Testis (tissue), 3 donors: Measurements from ENCODE around the gene ZNF678. TPM values are rescaled to one million over a fixed set of nuclear protein-coding genes. Genes with fewer than 3 reads are reported as not detected.

ENCODE experiments used
- DNase-seq: peaks from one replicate; pipeline ENCODE4 v3.0.0-alpha.2; 2019
- H3K27ac ChIP-seq, 2 donors: fragments of 200-600 bp; sonication (generic); one replicate each; pipeline ENCODE4 v1.5.1; 2019
- H3K27me3 ChIP-seq: fragments of 200-600 bp; sonication (generic); one replicate; pipeline ENCODE4 v1.5.1; 2019
- H3K36me3 ChIP-seq: fragments of 200-600 bp; sonication (generic); one replicate; pipeline ENCODE4 v1.5.1; 2017; ENCODE audit warnings: low read depth; ENCODE audit errors: missing control alignments
- H3K4me1 ChIP-seq: fragments of 200-600 bp; sonication (generic); one replicate; pipeline ENCODE4 v1.5.1; 2019
- H3K4me3 ChIP-seq, 2 donors: fragments of 200-600 bp; sonication (generic); one replicate each; pipeline ENCODE4 v1.5.1; 2017 to 2019
- H3K9me3 ChIP-seq: fragments of 200-600 bp; sonication (generic); one replicate; pipeline ENCODE4 v1.5.1; 2017
- CTCF ChIP-seq, 3 experiments: fragments of 450-650 bp in 2 of 3; fragments of 200-600 bp in 1 of 3; sonication (generic) in 1 of 3; IDR thresholded peaks; one replicate each; pipeline ENCODE4 v1.5.1; 2016 to 2019; ENCODE audit warnings: antibody characterized with exemption in 3 of 3, mild to moderate bottlenecking in 2 of 3, moderate library complexity in 1 of 3
- POLR2A ChIP-seq: fragments of 450-650 bp; IDR thresholded peaks from one replicate; pipeline ENCODE4 v1.6.1; 2017; ENCODE audit warnings: antibody characterized with exemption, mild to moderate bottlenecking, moderate library complexity
- WGBS, 2 donors: methylation state at CpG; one replicate each; pipeline ENCODE4 v1.1.5; 2018; 5-methylcytosine and 5-hydroxymethylcytosine counted together
- intact Hi-C: fragments of 100-400 bp; cut with DNase I; formaldehyde crosslinking; loops from one replicate; pipeline ENCODE4 v1.15.1; 2023; ENCODE audit warnings: low total_unique reads
- polyA plus RNA-seq: library from polyadenylated mRNA; stranded (reverse); fragments of 350-450 nt; fragmentation: Illumina TruSeq; extraction: RNeasy Lipid Tissue Mini Kit (QIAGEN cat#74804); gene quantifications from one replicate; pipeline ENCODE4 v1.2.3, GENCODE V29; 2014; ENCODE audit warnings: low read depth, low replicate concordance; ENCODE audit not compliant: insufficient read depth
- total RNA-seq, 2 donors: library from RNA; depleted of rRNA; stranded (reverse); fragments of >200 nt; gene quantifications; one replicate each; pipeline ENCODE4 v1.2.3, GENCODE V29; 2016

Gene ZNF678
- total and polyA plus RNA-seq, 3 donors from 2014 or later, result 3.2 to 18.6 (median 12.8) TPM

GRCh38 chr1:227613526-227613925 is 50.2 kb downstream of the ZNF678 start:
- H3K9me3 ChIP-seq, result no peaks in the 10 kb centered on the region
- no peak overlapping the region for H3K4me3 ChIP-seq
- no peak for DNase-seq
- no peaks in the 10 kb centered on the region for H3K27me3 ChIP-seq
- TF ChIP-seq POLR2A, result no peak
- no peak for TF ChIP-seq CTCF (IDR thresholded peaks at IDR 0.05)
- no peaks in the 10 kb centered on the region for H3K4me1 ChIP-seq
- no peaks in the 10 kb centered on the region for H3K36me3 ChIP-seq
- intact Hi-C loops, result no loop called here
- H3K27ac ChIP-seq, result no peak overlapping the region
- 89 to 100% methylated on average over 1 of the region's 1 CpG for WGBS, 2 donors

- Histone ChIP-seq H3K27me3 (no peaks in the 10 kb centered on the region), H3K9me3 (no peaks in the 10 kb centered on the region), H3K27ac (no peak overlapping the region), H3K4me3 (no peak overlapping the region), H3K36me3 (no peaks in the 10 kb centered on the region), H3K4me1 (no peaks in the 10 kb centered on the region)
- DNase-seq, result no peak
- intact Hi-C loops, result no loop called here
- 100% methylated on average over 1 of the region's 1 CpG for WGBS, 2 donors
- TF ChIP-seq CTCF (IDR thresholded peaks at IDR 0.05), result no peak
- no peak for TF ChIP-seq POLR2A
Measured at GRCh38 chr1:227621211-227621610, 57.9 kb downstream of the ZNF678 start.

GRCh38 chr1:227622739-227623475 is 59.6 kb downstream of the ZNF678 start:
- Histone ChIP-seq H3K4me1 (no peaks in the 10 kb centered on the region), H3K4me3 (no peak overlapping the region), H3K27me3 (no peaks in the 10 kb centered on the region), H3K36me3 (no peaks in the 10 kb centered on the region), H3K27ac (no peak overlapping the region), H3K9me3 (no peaks in the 10 kb centered on the region)
- intact Hi-C loops, result no loop called here
- no peak for DNase-seq
- TF ChIP-seq POLR2A (no peak), CTCF (IDR thresholded peaks at IDR 0.05) (no peak)
- 80 to 81% methylated on average over 1 of the region's 1 CpG for WGBS, 2 donors

- DNase-seq, result no peak
- no peak for TF ChIP-seq CTCF (IDR thresholded peaks at IDR 0.05)
- TF ChIP-seq POLR2A, result no peak
- 88 to 97% methylated on average over 13 of the region's 13 CpGs for WGBS, 2 donors
- Histone ChIP-seq H3K4me1 (no peaks in the 10 kb centered on the region), H3K27me3 (no peaks in the 10 kb centered on the region), H3K4me3 (no peak overlapping the region), H3K27ac (no peak overlapping the region), H3K9me3 (no peaks in the 10 kb centered on the region), H3K36me3 (no peaks in the 10 kb centered on the region)
- intact Hi-C loops, result no loop called here
Measured at GRCh38 chr1:227632325-227632724, 69.0 kb downstream of the ZNF678 start.

- Histone ChIP-seq H3K36me3 (no peaks in the 10 kb centered on the region), H3K27ac (no peak overlapping the region), H3K9me3 (no peaks in the 10 kb centered on the region), H3K4me3 (no peak overlapping the region), H3K27me3 (no peaks in the 10 kb centered on the region), H3K4me1 (no peaks in the 10 kb centered on the region)
- TF ChIP-seq POLR2A, result no peak
- TF ChIP-seq CTCF (IDR thresholded peaks at IDR 0.05), result no peak
- intact Hi-C loops, result no loop called here
- DNase-seq, result no peak
- WGBS, 2 donors, result 93% methylated on average over 9 of the region's 9 CpGs
Measured at GRCh38 chr1:227635596-227635995, 72.2 kb downstream of the ZNF678 start.
